Measurements from ENCODE around the gene SLC46A2.

SLC46A2 gene

GRCh38 chr9:112892981-112893380 is 2.3 kb upstream of the SLC46A2 start:
- POLR2A ChIA-PET (ENCODE audit: low non-redundant PET), result no interaction called here
- CTCF ChIA-PET, result interaction anchor here (1.0 to 1.1 kb wide), 2 partner anchors 10 to 48 kb away, joined by 4 to 5 read pairs; no protein-coding TSS in a partner anchor
- TF ChIP-seq CTCF (conservative IDR thresholded peaks at IDR 0.05; ENCODE audit: low read depth), result no peak
- no peak overlapping the region for H3K27ac ChIP-seq
- no peak for DNase-seq (ENCODE audit: low spot score)

GRCh38 chr9:112891521-112891920 is 845 bp upstream of the SLC46A2 start:
- CTCF ChIA-PET, result no interaction called here
- no peak overlapping the region for H3K27ac ChIP-seq
- POLR2A ChIA-PET (ENCODE audit: low non-redundant PET), result no interaction called here
- no peak for DNase-seq (ENCODE audit: low spot score)
- no peak for TF ChIP-seq CTCF (conservative IDR thresholded peaks at IDR 0.05; ENCODE audit: low read depth)

DNA sequence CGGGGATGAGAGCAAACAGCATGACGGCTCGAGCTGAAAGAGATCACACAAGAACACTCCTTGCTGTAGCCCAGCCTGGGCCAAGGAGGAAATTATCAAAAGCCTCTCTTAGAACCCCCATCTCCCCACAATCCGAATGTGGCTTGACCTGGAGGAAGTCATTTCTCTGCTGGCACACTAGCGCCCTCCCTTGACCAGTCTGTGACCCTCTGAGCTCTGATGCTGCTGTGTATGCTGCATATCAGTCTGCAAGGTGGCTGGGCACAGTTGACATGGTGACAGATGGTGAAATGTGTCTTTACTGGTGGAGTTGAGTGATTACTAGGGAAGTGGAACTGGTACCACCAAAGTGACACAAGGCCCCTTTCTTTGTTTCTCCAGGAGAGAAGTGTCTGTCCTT is 3.3 kb downstream of the SLC46A2 start:
- ChIA-PET CTCF (interaction anchor here (0.7 to 1.5 kb wide), 2 partner anchors 16 to 125 kb away, joined by 3 to 9 read pairs; no protein-coding TSS in a partner anchor), POLR2A (ENCODE audit: low non-redundant PET) (no interaction called here)
- H3K27ac ChIP-seq, result no peak overlapping the region
- no peak for DNase-seq (ENCODE audit: low spot score)
- no peak for TF ChIP-seq CTCF (conservative IDR thresholded peaks at IDR 0.05; ENCODE audit: low read depth)

DNA sequence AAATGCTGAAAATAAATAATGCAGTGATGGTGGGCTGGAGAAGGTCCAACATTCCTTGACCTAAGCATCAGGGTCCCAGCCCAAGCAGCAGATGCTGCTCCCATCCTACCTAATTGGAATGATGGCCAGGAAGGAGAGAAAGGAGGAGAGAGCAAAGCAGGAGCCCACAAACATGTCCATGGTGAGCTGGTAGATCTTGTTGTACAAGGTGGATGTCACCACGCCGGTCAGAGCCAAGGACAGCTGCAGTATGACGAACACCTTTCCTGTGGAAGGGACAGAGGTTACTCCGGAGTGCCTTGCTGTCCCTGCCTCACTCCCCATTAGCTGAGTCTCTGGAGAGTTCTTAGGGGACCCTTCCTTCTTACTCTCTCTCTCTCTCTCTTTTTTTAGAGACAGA is 4.3 kb downstream of the SLC46A2 start:
- ChIA-PET POLR2A (ENCODE audit: low non-redundant PET) (no interaction called here), CTCF (no interaction called here)
- TF ChIP-seq CTCF (conservative IDR thresholded peaks at IDR 0.05; ENCODE audit: low read depth), result no peak
- no peak for DNase-seq (ENCODE audit: low spot score)
- H3K27ac ChIP-seq, result no peak overlapping the region

DNA sequence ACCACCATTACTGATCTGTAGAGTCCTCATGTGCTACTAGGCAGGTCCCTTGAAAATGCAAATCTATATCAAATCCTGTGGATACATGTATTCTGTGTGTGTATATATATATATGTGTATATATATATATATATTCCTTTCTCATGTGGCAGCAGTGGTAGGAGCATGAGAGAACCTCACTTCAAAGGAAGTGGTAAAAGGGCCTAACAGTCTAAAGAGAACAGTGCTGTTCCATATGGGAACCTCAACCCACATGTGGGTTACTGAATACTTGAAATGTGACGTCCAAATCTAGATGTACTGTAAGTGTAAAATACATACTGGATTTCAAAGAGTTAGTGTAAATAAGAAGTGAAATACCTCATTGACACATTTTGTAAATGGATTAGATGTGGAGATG is 5.4 kb downstream of the SLC46A2 start:
- ChIA-PET POLR2A (ENCODE audit: low non-redundant PET) (no interaction called here), CTCF (interaction anchor here (0.6 to 2.3 kb wide), 3 partner anchors 18 to 770 kb away, joined by 4 to 10 read pairs (median 9); no protein-coding TSS in a partner anchor)
- H3K27ac ChIP-seq, result no peak overlapping the region
- TF ChIP-seq CTCF (conservative IDR thresholded peaks at IDR 0.05; ENCODE audit: low read depth), result no peak
- no peak for DNase-seq (ENCODE audit: low spot score)

- peak; percentile 35 for DNase-seq (ENCODE audit: low spot score)
- ChIA-PET CTCF (interaction anchor here (0.6 to 2.3 kb wide), 3 partner anchors 18 to 65 kb away, joined by 4 to 10 read pairs (median 9); no protein-coding TSS in a partner anchor), POLR2A (ENCODE audit: low non-redundant PET) (no interaction called here)
- TF ChIP-seq CTCF (conservative IDR thresholded peaks at IDR 0.05; ENCODE audit: low read depth), result no peak
- H3K27ac ChIP-seq, result no peak overlapping the region
These were observed 6.0 kb downstream of the SLC46A2 start for GRCh38 chr9:112884721-112885120.

Measured in RWPE1 (cell line).